ENCODE measurements around the gene KLHL29.

DNA sequence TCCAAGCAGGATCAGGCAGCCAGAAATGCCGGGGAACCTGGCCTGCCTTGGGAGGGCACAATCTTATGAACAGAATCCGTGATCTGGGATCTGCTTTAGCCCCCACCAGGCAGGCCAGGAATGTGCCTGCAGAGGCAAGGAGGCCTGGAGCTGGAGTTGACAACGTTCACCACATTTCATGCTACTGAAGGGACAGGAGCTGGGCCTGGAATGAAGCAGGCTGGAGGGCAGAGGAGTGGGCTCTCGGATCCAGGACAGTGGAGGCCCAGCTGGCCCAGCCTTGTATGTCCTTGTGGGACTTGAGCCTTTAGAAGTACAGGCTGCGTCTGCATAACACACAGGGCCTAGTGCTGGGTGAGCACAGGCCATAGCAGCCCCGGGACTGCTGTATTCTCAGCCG is 91.8 kb downstream of the KLHL29 start:
- TF ChIP-seq, protein P1, sequence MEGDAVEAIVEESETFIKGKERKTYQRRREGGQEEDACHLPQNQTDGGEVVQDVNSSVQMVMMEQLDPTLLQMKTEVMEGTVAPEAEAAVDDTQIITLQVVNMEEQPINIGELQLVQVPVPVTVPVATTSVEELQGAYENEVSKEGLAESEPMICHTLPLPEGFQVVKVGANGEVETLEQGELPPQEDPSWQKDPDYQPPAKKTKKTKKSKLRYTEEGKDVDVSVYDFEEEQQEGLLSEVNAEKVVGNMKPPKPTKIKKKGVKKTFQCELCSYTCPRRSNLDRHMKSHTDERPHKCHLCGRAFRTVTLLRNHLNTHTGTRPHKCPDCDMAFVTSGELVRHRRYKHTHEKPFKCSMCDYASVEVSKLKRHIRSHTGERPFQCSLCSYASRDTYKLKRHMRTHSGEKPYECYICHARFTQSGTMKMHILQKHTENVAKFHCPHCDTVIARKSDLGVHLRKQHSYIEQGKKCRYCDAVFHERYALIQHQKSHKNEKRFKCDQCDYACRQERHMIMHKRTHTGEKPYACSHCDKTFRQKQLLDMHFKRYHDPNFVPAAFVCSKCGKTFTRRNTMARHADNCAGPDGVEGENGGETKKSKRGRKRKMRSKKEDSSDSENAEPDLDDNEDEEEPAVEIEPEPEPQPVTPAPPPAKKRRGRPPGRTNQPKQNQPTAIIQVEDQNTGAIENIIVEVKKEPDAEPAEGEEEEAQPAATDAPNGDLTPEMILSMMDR (IDR thresholded peaks at IDR 0.05) = no peak
- no peak for TF ChIP-seq POLR2A (IDR thresholded peaks at IDR 0.05)
- TF ChIP-seq EP300 (IDR thresholded peaks at IDR 0.05) = no peak

All from ovary (tissue), 3 donors.